Esophagus squamous epithelium (tissue), 5 donors: ENCODE measurements around the gene MXI1. TPM values are rescaled to one million over a fixed set of nuclear protein-coding genes. Genes with fewer than 3 reads are reported as not detected.
A peak's percentile ranks its signal among the peaks of the same experiment; 100 is the strongest.

Source experiments
- DNase-seq: peaks from one replicate; lab custom pipeline; 2025; lab: John Stamatoyannopoulos, UW
- H3K27ac ChIP-seq, 4 donors: fragments of 200-600 bp; sonication (generic); one replicate each; pipeline ENCODE4 v1.5.1; 2016 to 2019; ENCODE audit warnings: mild to moderate bottlenecking in 1 of 4
- H3K27me3 ChIP-seq, 4 donors: fragments of 200-600 bp; sonication (generic); 1 replicate in 3 of 4; 2 replicates in 1 of 4; pipeline versions ENCODE4 v1.5.1 to v1.6.0; 2017 to 2021; ENCODE audit warnings: antibody characterized with exemption in 1 of 4
- H3K36me3 ChIP-seq, 3 donors: fragments of 200-600 bp; sonication (generic); one replicate each; pipeline ENCODE4 v1.5.1; 2016 to 2019
- H3K4me1 ChIP-seq, 3 donors: fragments of 200-600 bp; sonication (generic); one replicate each; pipeline ENCODE4 v1.5.1; 2017 to 2019
- H3K4me3 ChIP-seq, 4 donors: fragments of 200-600 bp; sonication (generic); 1 replicate in 3 of 4; 2 replicates in 1 of 4; pipeline ENCODE4 v1.5.1; 2016 to 2019; ENCODE audit warnings: mild to moderate bottlenecking in 2 of 4, moderate library complexity in 1 of 4
- H3K9me3 ChIP-seq, 3 donors: fragments of 200-600 bp; sonication (generic); one replicate each; pipeline ENCODE4 v1.5.1; 2016 to 2019
- POLR2A ChIP-seq, 4 donors: fragments of 450-650 bp; IDR thresholded peaks; one replicate each; pipeline ENCODE4 v1.6.1; 2017; ENCODE audit warnings: antibody characterized with exemption in 4 of 4, mild to moderate bottlenecking in 4 of 4, moderate library complexity in 3 of 4
- WGBS, 2 donors: methylation state at CpG; one replicate each; pipeline ENCODE4 v1.1.5; 2018; 5-methylcytosine and 5-hydroxymethylcytosine counted together
- intact Hi-C: fragments of 100-400 bp; cut with DNase I; formaldehyde crosslinking; loops from one replicate; pipeline ENCODE4 v1.15.0; 2022
- total RNA-seq, 4 donors: library from RNA; depleted of rRNA; stranded (reverse); fragments of >200 nt; gene quantifications; one replicate each; pipeline ENCODE4 v1.1.0, GENCODE V29; 2016
- TF ChIP-seq, protein P1 (sequence below), 6 experiments: fragments of 450-650 bp in 4 of 6; fragments of 200-600 bp in 2 of 6; sonication (generic) in 2 of 6; IDR thresholded peaks; one replicate each; pipeline ENCODE4 v1.5.1; 2016 to 2019; ENCODE audit warnings: antibody characterized with exemption in 6 of 6, mild to moderate bottlenecking in 4 of 6, moderate library complexity in 4 of 6
- donor health status: DM: yes; HTN: yes; CAD: no.

MXI1 gene
- total RNA-seq: 10 to 100 TPM; 16.0 to 53.2 (median 35.0) TPM

DNA sequence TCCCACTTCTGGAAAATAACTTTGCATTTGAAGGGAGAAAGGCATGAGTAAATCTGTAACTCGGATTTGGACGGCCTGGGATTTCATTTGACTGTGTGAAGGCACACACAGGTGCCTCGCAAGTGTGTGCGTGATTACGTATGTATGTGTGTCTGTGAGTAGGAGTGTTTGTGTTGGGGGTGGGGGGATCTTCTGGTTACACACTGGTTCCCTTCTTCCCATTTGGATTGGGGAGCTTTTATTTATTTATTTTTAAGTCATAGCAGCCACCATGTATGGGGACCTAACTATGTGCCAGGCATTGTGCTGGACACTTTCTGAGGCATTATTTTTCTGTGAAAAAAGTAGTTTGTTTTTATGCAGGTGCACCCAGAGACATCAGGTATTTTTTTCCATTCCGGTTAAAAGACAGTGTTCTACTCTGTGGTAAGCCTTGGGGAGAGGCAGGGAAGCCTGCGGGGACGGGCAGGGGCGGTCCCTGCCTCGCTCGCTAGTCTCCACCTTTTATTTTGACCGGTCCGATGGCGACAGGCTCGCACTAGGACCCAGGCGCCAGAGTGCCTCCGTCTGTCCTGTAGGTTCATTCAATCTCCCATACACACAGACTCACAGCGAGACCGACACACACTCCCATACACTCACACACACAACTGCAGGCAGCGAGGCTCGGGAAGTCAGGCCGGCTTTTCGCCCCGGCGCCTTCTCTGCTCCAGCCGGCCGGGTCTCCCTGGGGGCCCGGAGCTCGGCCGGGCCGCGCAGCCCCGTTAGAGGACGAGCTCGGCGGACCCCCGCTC, at the start of gene MXI1:
MXI1 (plus strand) TSS at position 595 of the 794 bp plus-strand sequence. CDS start 204 bp downstream, outside the sequence.
- TF ChIP-seq, protein P1, sequence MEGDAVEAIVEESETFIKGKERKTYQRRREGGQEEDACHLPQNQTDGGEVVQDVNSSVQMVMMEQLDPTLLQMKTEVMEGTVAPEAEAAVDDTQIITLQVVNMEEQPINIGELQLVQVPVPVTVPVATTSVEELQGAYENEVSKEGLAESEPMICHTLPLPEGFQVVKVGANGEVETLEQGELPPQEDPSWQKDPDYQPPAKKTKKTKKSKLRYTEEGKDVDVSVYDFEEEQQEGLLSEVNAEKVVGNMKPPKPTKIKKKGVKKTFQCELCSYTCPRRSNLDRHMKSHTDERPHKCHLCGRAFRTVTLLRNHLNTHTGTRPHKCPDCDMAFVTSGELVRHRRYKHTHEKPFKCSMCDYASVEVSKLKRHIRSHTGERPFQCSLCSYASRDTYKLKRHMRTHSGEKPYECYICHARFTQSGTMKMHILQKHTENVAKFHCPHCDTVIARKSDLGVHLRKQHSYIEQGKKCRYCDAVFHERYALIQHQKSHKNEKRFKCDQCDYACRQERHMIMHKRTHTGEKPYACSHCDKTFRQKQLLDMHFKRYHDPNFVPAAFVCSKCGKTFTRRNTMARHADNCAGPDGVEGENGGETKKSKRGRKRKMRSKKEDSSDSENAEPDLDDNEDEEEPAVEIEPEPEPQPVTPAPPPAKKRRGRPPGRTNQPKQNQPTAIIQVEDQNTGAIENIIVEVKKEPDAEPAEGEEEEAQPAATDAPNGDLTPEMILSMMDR (IDR thresholded peaks at IDR 0.05): no peak
- peak in 1 of 4 donors; percentile 64 for TF ChIP-seq POLR2A (IDR thresholded peaks at IDR 0.05)
- DNase-seq: peak; percentile 8

DNA sequence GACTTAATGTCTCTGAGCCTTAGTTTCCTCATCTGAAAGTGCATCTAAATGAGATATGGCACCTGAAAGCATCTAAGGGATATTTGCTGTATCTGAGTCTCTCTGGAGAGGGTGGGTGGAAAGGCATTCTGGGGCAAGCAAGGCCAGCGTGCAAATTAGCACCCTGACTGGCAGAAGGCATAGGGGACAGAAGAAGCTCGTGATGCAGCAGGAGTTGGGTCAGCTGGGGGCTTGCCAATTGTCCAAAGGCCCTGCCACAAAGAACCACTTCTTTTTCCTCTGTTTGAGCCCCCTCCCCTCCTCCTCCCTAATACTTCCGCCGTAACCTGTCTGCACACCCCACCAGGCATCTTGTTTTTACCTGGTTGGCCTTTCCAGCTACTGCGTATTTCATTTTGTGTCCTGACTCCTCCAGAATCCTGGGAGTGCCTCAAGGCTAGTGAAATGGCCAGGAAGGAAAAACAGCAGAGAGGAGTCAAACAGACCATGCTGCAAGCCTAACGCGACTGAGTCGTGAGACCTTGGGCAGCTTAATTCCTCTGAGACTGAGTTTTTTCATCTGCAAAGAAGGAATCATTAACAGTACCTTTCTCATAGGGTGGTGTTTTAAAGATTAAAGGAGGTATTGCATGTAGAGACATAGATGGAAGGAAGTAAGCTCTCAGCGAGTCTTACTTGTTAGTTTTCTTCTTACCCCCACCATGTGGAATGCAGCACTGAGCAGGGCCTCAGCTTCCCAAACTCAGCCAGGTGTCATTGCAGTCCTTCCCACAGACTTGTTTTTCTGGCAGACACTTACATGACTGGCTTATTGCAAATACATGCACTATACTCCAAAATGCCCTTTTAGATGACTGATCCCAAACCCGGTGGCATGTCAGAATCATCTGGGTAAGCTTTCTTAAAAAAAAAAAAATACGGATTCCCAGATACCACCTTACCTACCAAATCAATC, 49.1 kb upstream of the MXI1 start:
- DNase-seq: no peak
- TF ChIP-seq POLR2A (IDR thresholded peaks at IDR 0.05): no peak
- TF ChIP-seq, protein P1 (IDR thresholded peaks at IDR 0.05): no peak
- WGBS, 2 donors: 85 to 87% methylated on average over 10 to 11 of the region's 11 CpGs
- peaks cover 0 to 9% (median 0%) of the 10 kb centered on the region in 3 donors for H3K4me1 ChIP-seq
- H3K27ac ChIP-seq: no peak overlapping the region
- H3K36me3 ChIP-seq: no peaks in the 10 kb centered on the region
- peaks cover 0 to 38% (median 0%) of the 10 kb centered on the region in 4 donors for H3K27me3 ChIP-seq
- H3K4me3 ChIP-seq: no peak overlapping the region
- intact Hi-C loops: no loop called here
- H3K9me3 ChIP-seq: no peaks in the 10 kb centered on the region

More for the DNA sequence above, at the start of gene MXI1:
- intact Hi-C loops: loop anchor here (10.0 kb wide), 1 partner anchor 62 kb away; no protein-coding TSS in a partner anchor
- Histone ChIP-seq H3K4me1 (peaks cover under 1 to 26% (median 13%) of the 10 kb centered on the region in 3 donors), H3K27ac (peak within 1 kb of the TSS; percentile 94 to 97 (median 95)), H3K36me3 (no peaks in the 10 kb centered on the region), H3K4me3 (peak within 1 kb of the TSS; percentile 67 to 78 (median 74)), H3K27me3 (no peaks in the 10 kb centered on the region), H3K9me3 (no peaks in the 10 kb centered on the region)
- WGBS, 2 donors: 6% methylated on average over 17 to 19 of the region's 37 CpGs

- Histone ChIP-seq H3K9me3 (no peaks in the 10 kb centered on the region), H3K27ac (no peak overlapping the region), H3K27me3 (peaks cover 0 to 44% (median 0%) of the 10 kb centered on the region in 4 donors), H3K36me3 (no peaks in the 10 kb centered on the region), H3K4me3 (no peak overlapping the region), H3K4me1 (peaks cover 0 to 9% (median 0%) of the 10 kb centered on the region in 3 donors)
- 80 to 91% methylated on average over 4 of the region's 4 CpGs for WGBS, 2 donors
- no peak for DNase-seq
- no peak for TF ChIP-seq POLR2A (IDR thresholded peaks at IDR 0.05)
- TF ChIP-seq, protein P1 (IDR thresholded peaks at IDR 0.05): no peak
- intact Hi-C loops: no loop called here
Measured at GRCh38 chr10:110160081-110160480, 47.3 kb upstream of the MXI1 start.

DNA sequence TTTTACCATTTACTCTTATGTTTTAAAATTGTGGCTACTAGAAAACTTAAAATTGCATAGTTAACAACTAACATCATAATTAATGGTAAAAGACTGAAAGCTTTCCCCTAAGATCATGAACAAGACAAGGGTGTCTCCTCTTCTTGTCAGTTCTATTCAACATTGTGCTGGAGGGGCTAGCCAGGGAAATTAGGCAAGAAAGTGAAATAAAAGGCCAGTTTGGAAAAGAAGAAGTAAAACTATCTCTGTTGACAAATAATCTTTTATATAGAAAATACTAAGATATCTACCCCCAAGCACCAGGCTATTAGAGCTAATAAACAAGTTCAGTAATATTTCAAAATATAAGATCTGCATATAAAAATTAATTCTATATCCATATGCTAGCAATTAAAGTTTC, 46.9 kb upstream of the MXI1 start:
- no peak for DNase-seq
- Histone ChIP-seq H3K9me3 (no peaks in the 10 kb centered on the region), H3K27me3 (peaks cover 0 to 46% (median 0%) of the 10 kb centered on the region in 4 donors), H3K27ac (no peak overlapping the region), H3K4me1 (peaks cover 0 to 9% (median 0%) of the 10 kb centered on the region in 3 donors), H3K36me3 (no peaks in the 10 kb centered on the region), H3K4me3 (no peak overlapping the region)
- TF ChIP-seq, protein P1 (IDR thresholded peaks at IDR 0.05): no peak
- no peak for TF ChIP-seq POLR2A (IDR thresholded peaks at IDR 0.05)
- intact Hi-C loops: no loop called here
